SK-N-SH treated with all-trans-retinoic acid at 6 μM for 48 hours (cell line): Measurements from ENCODE around the gene PPP1R7.

Source experiments
- GLIS3 ChIP-seq: fragments of 250-450 bp; sonication (Bioruptor Pico); IDR thresholded peaks from 2 replicates; pipeline ENCODE4 v1.5.0; 2020; ENCODE audit warnings: mild to moderate bottlenecking, moderate library complexity
- TOX ChIP-seq: fragments of 250-450 bp; sonication (Bioruptor Pico); IDR thresholded peaks from 2 replicates; pipeline ENCODE4 v1.8.0; 2021; ENCODE audit warnings: mild to moderate bottlenecking, moderate library complexity, borderline replicate concordance
- ZNF70 ChIP-seq: fragments of 450-650 bp; formaldehyde crosslinking; IDR thresholded peaks from 2 replicates; pipeline ENCODE4 v1.5.0; 2020; ENCODE audit warnings: mild to moderate bottlenecking, moderate library complexity

DNA sequence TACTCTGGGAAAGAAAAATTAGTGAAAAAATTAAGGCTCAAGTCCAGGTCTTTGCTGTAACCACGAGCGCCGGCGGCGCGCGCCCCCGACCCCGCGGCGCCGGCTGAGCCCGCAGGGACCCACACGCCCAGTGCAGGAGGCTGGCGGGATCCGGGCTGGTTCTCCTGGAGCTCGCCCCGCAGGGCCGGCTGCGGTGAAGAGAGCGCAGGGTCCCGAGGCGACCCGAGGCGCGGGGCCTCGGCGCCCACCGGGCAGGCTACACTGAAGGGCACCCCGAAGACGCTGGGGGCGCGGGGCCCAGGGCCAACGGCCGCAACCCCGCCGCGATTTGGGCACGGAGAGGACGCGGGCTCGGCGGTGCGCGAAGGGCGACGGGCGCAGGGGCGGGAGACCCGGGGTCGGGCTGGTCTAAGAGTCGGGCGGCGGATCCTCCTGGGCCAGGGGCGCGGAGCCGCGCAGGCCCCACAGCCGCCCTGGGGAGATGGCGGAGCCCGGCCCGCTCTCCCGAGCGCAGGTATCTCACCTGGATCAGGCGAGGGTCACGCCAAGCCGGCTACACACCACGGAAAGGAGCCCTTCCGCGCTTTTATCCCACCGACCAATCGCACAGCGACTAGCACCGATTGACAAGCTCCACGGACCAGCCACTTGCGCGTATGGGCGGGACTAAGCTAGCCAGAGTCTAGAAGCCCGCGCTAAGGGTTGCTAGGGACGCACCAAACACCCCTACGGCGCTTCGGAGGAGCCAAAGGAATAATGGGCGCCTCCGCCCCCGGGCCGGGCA lies 1.2 kb upstream of the PPP1R7 start, which contains the start of gene PASK:
- no peak for TF ChIP-seq ZNF70
- no peak for TF ChIP-seq GLIS3 (CRISPR knock-in tag)
- no peak for TF ChIP-seq TOX (CRISPR knock-in tag)
